AG09319 (cell line): ENCODE results near the gene BAZ2B.

ENCODE experiments used
- DNase-seq: peaks from one replicate; pipeline ENCODE4 v3.0.0-alpha.2; 2010; ENCODE audit warnings: low read depth; ENCODE audit errors: extremely low read depth
- CTCF ChIP-seq: IDR thresholded peaks from 2 replicates; pipeline ENCODE4 v1.5.1; 2011; ENCODE audit warnings: low read depth, mild to moderate bottlenecking, inconsistent platforms, low read length, moderate library complexity

BAZ2B gene

GRCh38 chr2:159292157-159292556 is 324.2 kb downstream of the BAZ2B start:
- no peak for DNase-seq
- no peak for TF ChIP-seq CTCF

- TF ChIP-seq CTCF, result peak; percentile 22
- peak; percentile 83 for DNase-seq
Measured at GRCh38 chr2:159290289-159290907, 325.9 kb downstream of the BAZ2B start.

GRCh38 chr2:159287733-159288132 is 328.6 kb downstream of the BAZ2B start:
- TF ChIP-seq CTCF, result no peak
- no peak for DNase-seq

- peak; percentile 85 for DNase-seq
- no peak for TF ChIP-seq CTCF
Measured at GRCh38 chr2:159286709-159287441, 329.5 kb downstream of the BAZ2B start.

- TF ChIP-seq CTCF, result no peak
- no peak for DNase-seq
Measured at GRCh38 chr2:159285929-159286708, 330.2 kb downstream of the BAZ2B start, which contains the start of gene WDSUB1. WDSUB1 (minus strand) TSS chr2:159286703; CDS start chr2:159283069, 3,634 bp downstream.

- no peak for TF ChIP-seq CTCF
- no peak for DNase-seq
Measured at GRCh38 chr2:159285433-159285832, 330.9 kb downstream of the BAZ2B start.

- no peak for DNase-seq
- no peak for TF ChIP-seq CTCF
Measured at GRCh38 chr2:159283529-159283928, 332.8 kb downstream of the BAZ2B start.
